CD4-positive, alpha-beta memory T cell (primary cell): ENCODE data around the gene PRPF31. TPM values are rescaled to one million over a fixed set of nuclear protein-coding genes. Genes with fewer than 3 reads are reported as not detected.

Source experiments
- CTCF ChIA-PET: fragments of 350-600 bp; sonication (Branson Sonifier 250); formaldehyde crosslinking; loops from one replicate; lab custom pipeline; 2021; ENCODE audit warnings: inconsistent platforms; ENCODE audit not compliant: partially characterized antibody; lab: Charles Lee
- POLR2A ChIA-PET: fragments of 350-600 bp; sonication (Branson Sonifier 250); formaldehyde crosslinking; loops from one replicate; lab custom pipeline; 2021; ENCODE audit not compliant: partially characterized antibody; lab: Charles Lee
- DNase-seq, 5 donors: peaks; one replicate each; pipeline versions ENCODE4 v3.0.0 to v3.0.0-alpha.2; 2020 to 2022; ENCODE audit warnings: mixed read lengths in 1 of 5
- H3K27ac ChIP-seq: one replicate; pipeline ENCODE4 v1.7.0; 2013; ENCODE audit warnings: low read depth, low read length
- H3K27me3 ChIP-seq: 2 replicates; pipeline ENCODE4 v1.7.0; 2013; ENCODE audit warnings: mild to moderate bottlenecking, low read length, moderate library complexity; ENCODE audit not compliant: insufficient read depth
- H3K36me3 ChIP-seq: 2 replicates; pipeline ENCODE4 v1.7.0; 2013; ENCODE audit warnings: mild to moderate bottlenecking, low read length, moderate library complexity; ENCODE audit not compliant: insufficient read depth
- H3K4me1 ChIP-seq: 2 replicates; pipeline ENCODE4 v1.7.0; 2013; ENCODE audit warnings: mild to moderate bottlenecking, low read length, moderate library complexity; ENCODE audit not compliant: insufficient read depth
- H3K4me3 ChIP-seq, 2 donors: one replicate each; pipeline ENCODE4 v1.7.0; 2013; ENCODE audit warnings: low read length in 2 of 2, mild to moderate bottlenecking in 1 of 2
- H3K9me3 ChIP-seq, 2 donors: one replicate each; pipeline ENCODE4 v1.7.0; 2013; ENCODE audit warnings: low read length in 2 of 2, control low read depth in 1 of 2; ENCODE audit not compliant: control insufficient read depth in 1 of 2
- H3K27ac Mint-ChIP-seq, 7 donors: one replicate each; pipeline ENCODE4 v1.8.0; 2020 to 2021; ENCODE audit warnings: mixed read lengths in 7 of 7, mild to moderate bottlenecking in 6 of 7, inconsistent platforms in 3 of 7, moderate library complexity in 3 of 7
- H3K27me3 Mint-ChIP-seq, 2 donors: one replicate each; pipeline ENCODE4 v1.8.0; 2020 to 2021; ENCODE audit warnings: mixed read lengths in 2 of 2
- H3K36me3 Mint-ChIP-seq, 2 donors: one replicate each; pipeline ENCODE4 v1.8.0; 2020 to 2021; ENCODE audit warnings: mixed read lengths in 2 of 2, inconsistent platforms in 1 of 2, mild to moderate bottlenecking in 1 of 2
- H3K4me1 Mint-ChIP-seq, 4 donors: one replicate each; pipeline ENCODE4 v1.8.0; 2020 to 2021; ENCODE audit warnings: mixed read lengths in 4 of 4, mild to moderate bottlenecking in 1 of 4
- H3K4me3 Mint-ChIP-seq, 8 donors: one replicate each; pipeline ENCODE4 v1.8.0; 2020 to 2021; ENCODE audit warnings: mixed read lengths in 8 of 8, mild to moderate bottlenecking in 7 of 8, moderate library complexity in 6 of 8, inconsistent platforms in 3 of 8
- H3K9me3 Mint-ChIP-seq, 8 donors: one replicate each; pipeline ENCODE4 v1.8.0; 2020 to 2021; ENCODE audit warnings: mixed read lengths in 8 of 8, mild to moderate bottlenecking in 5 of 8, inconsistent platforms in 3 of 8, moderate library complexity in 1 of 8
- intact Hi-C: fragments of 100-400 bp; cut with micrococcal nuclease; formaldehyde crosslinking; loops from one replicate; pipeline ENCODE4 v1.15.1; 2023
- polyA plus RNA-seq, 2 donors: library from polyadenylated mRNA; unstranded; fragments of 300-500 nt; fragmentation: Illumina TruSeq; gene quantifications; one replicate each; pipeline ENCODE4 v1.2.3, GENCODE V29; 2021
- total RNA-seq, 2 experiments: library from RNA; stranded (reverse); gene quantifications; one replicate each; pipeline ENCODE4 v1.2.3, GENCODE V29; 2021

The PRPF31 gene
- total and polyA plus RNA-seq, 4 experiments from 2014 or later, result 73.0 to 80.0 (median 78.3) TPM

GRCh38 chr19:54180691-54181091 is 65.1 kb downstream of the PRPF31 start:
- ChIA-PET POLR2A (interaction anchor here (0.6 kb wide), 1 partner anchor 67 kb away, joined by 3 read pairs; no protein-coding TSS in a partner anchor), CTCF (no interaction called here)
- DNase-seq, result no peak
- no peak overlapping the region for H3K4me3 Mint-ChIP-seq
- H3K9me3 Mint-ChIP-seq, result no peaks in the 10 kb centered on the region
- H3K27me3 ChIP-seq, result no peaks in the 10 kb centered on the region
- H3K27me3 Mint-ChIP-seq, result no peaks in the 10 kb centered on the region
- H3K4me3 ChIP-seq, result no peak overlapping the region
- intact Hi-C loops, result no loop called here
- no peak overlapping the region for H3K27ac Mint-ChIP-seq
- no peaks in the 10 kb centered on the region for H3K4me1 ChIP-seq
- H3K27ac ChIP-seq, result no peak overlapping the region
- peaks cover 0 to 4% (median 0%) of the 10 kb centered on the region in 4 donors for H3K4me1 Mint-ChIP-seq
- peaks cover 13 to 16% of the 10 kb centered on the region in 2 donors for H3K36me3 Mint-ChIP-seq
- peaks cover 6% of the 10 kb centered on the region for H3K36me3 ChIP-seq
- H3K9me3 ChIP-seq, result no peaks in the 10 kb centered on the region

Other genes with a start within 250 kb of the PRPF31 start
- gene MYADM, start 247.9 kb upstream of the PRPF31 start, total RNA-seq, result 10 to 100 TPM; 42.1 to 45.8 TPM
- gene MYADM, start 247.9 kb upstream of the PRPF31 start, polyA plus RNA-seq, result 10 to 100 TPM; 38.5 to 67.9 TPM
- not detected for gene PRKCG, start 233.6 kb upstream of the PRPF31 start, total RNA-seq
- under 1 TPM in 1 of 2 donors, not detected in 1; 0.06 TPM for gene PRKCG, start 233.6 kb upstream of the PRPF31 start, polyA plus RNA-seq
- gene CACNG7, start 206.5 kb upstream of the PRPF31 start, total RNA-seq, result not detected
- not detected for gene CACNG7, start 206.5 kb upstream of the PRPF31 start, polyA plus RNA-seq
- gene CACNG8, start 152.8 kb upstream of the PRPF31 start, total RNA-seq, result not detected
- not detected for gene CACNG8, start 152.8 kb upstream of the PRPF31 start, polyA plus RNA-seq
- not detected for gene CACNG6, start 124.1 kb upstream of the PRPF31 start, total RNA-seq
- not detected for gene CACNG6, start 124.1 kb upstream of the PRPF31 start, polyA plus RNA-seq
- gene VSTM1, start 51.9 kb upstream of the PRPF31 start, total RNA-seq, result not detected
- not detected for gene VSTM1, start 51.9 kb upstream of the PRPF31 start, polyA plus RNA-seq
- not detected for gene TARM1, start 34.4 kb upstream of the PRPF31 start, total RNA-seq
- gene TARM1, start 34.4 kb upstream of the PRPF31 start, polyA plus RNA-seq, result not detected
- gene OSCAR, start 15.0 kb upstream of the PRPF31 start, total RNA-seq, result 1 to 10 TPM in 1 of 2 experiments, under 1 TPM in 1; 0.64 to 1.1 TPM
- gene OSCAR, start 15.0 kb upstream of the PRPF31 start, polyA plus RNA-seq, result under 1 TPM in 1 of 2 donors, not detected in 1; 0.23 TPM
- gene NDUFA3, start 12.9 kb upstream of the PRPF31 start, total RNA-seq, result 100 to 1,000 TPM; 135 to 137 TPM
- gene NDUFA3, start 12.9 kb upstream of the PRPF31 start, polyA plus RNA-seq, result 100 to 1,000 TPM; 374 to 440 TPM
- gene TFPT, start 97 bp upstream of the PRPF31 start, total RNA-seq, result 10 to 100 TPM; 17.2 to 19.0 TPM
- 10 to 100 TPM; 17.6 to 31.0 TPM for gene TFPT, start 97 bp upstream of the PRPF31 start, polyA plus RNA-seq
- 10 to 100 TPM; 80.0 to 82.3 TPM for gene CNOT3, start 22.0 kb downstream of the PRPF31 start, total RNA-seq
- 10 to 100 TPM in 1 of 2 donors, 1 to 10 TPM in 1; 3.3 to 21.0 TPM for gene CNOT3, start 22.0 kb downstream of the PRPF31 start, polyA plus RNA-seq
- gene LENG1, start 44.0 kb downstream of the PRPF31 start, total RNA-seq, result 10 to 100 TPM; 19.6 to 22.7 TPM
- gene LENG1, start 44.0 kb downstream of the PRPF31 start, polyA plus RNA-seq, result 10 to 100 TPM in 1 of 2 donors, 1 to 10 TPM in 1; 9.9 to 18.1 TPM
- gene TMC4, start 57.4 kb downstream of the PRPF31 start, total RNA-seq, result 1 to 10 TPM in 1 of 2 experiments, under 1 TPM in 1; 0.61 to 1.1 TPM
- gene TMC4, start 57.4 kb downstream of the PRPF31 start, polyA plus RNA-seq, result 1 to 10 TPM in 1 of 2 donors, under 1 TPM in 1; 0.71 to 3.3 TPM
- gene MBOAT7, start 73.8 kb downstream of the PRPF31 start, total RNA-seq, result 10 to 100 TPM; 46.4 to 55.5 TPM
- gene MBOAT7, start 73.8 kb downstream of the PRPF31 start, polyA plus RNA-seq, result 10 to 100 TPM; 16.0 to 28.7 TPM
- gene TSEN34, start 75.6 kb downstream of the PRPF31 start, total RNA-seq, result 10 to 100 TPM; 23.2 to 25.8 TPM
- 10 to 100 TPM; 20.3 to 39.6 TPM for gene TSEN34, start 75.6 kb downstream of the PRPF31 start, polyA plus RNA-seq
- 1,000 to 10,000 TPM; 1,117 to 1,127 TPM for gene RPS9, start 85.1 kb downstream of the PRPF31 start, total RNA-seq
- gene RPS9, start 85.1 kb downstream of the PRPF31 start, polyA plus RNA-seq, result 1,000 to 10,000 TPM in 1 of 2 donors, 100 to 1,000 TPM in 1; 924 to 1,042 TPM
- gene LILRB3, start 107.3 kb downstream of the PRPF31 start, total RNA-seq, result 1 to 10 TPM; 8.8 to 9.1 TPM
- gene LILRB3, start 107.3 kb downstream of the PRPF31 start, polyA plus RNA-seq, result 1 to 10 TPM in 1 of 2 donors, under 1 TPM in 1; 0.97 to 5.8 TPM
- 1 to 10 TPM in 1 of 2 experiments, under 1 TPM in 1; 0.73 to 1.2 TPM for gene LILRA6, start 127.0 kb downstream of the PRPF31 start, total RNA-seq
- 1 to 10 TPM in 1 of 2 donors, not detected in 1; 2.9 TPM for gene LILRA6, start 127.0 kb downstream of the PRPF31 start, polyA plus RNA-seq
- under 1 TPM; 0.47 to 0.52 TPM for gene LILRB5, start 141.5 kb downstream of the PRPF31 start, total RNA-seq
- gene LILRB5, start 141.5 kb downstream of the PRPF31 start, polyA plus RNA-seq, result not detected
- 1 to 10 TPM in 1 of 2 experiments, under 1 TPM in 1; 0.58 to 1.2 TPM for gene LILRB2, start 165.4 kb downstream of the PRPF31 start, total RNA-seq
- gene LILRB2, start 165.4 kb downstream of the PRPF31 start, polyA plus RNA-seq, result not detected
- under 1 TPM; 0.36 to 0.38 TPM for gene LILRA5, start 197.4 kb downstream of the PRPF31 start, total RNA-seq
- not detected for gene LILRA5, start 197.4 kb downstream of the PRPF31 start, polyA plus RNA-seq
- gene LILRA4, start 223.4 kb downstream of the PRPF31 start, total RNA-seq, result not detected
- under 1 TPM in 1 of 2 donors, not detected in 1; 0.45 TPM for gene LILRA4, start 223.4 kb downstream of the PRPF31 start, polyA plus RNA-seq
- 10 to 100 TPM; 57.6 to 59.8 TPM for gene LAIR1, start 249.2 kb downstream of the PRPF31 start, total RNA-seq
- 10 to 100 TPM; 23.1 to 60.5 TPM for gene LAIR1, start 249.2 kb downstream of the PRPF31 start, polyA plus RNA-seq